Measurements from ENCODE around the gene CLSTN2. TPM values are rescaled to one million over a fixed set of nuclear protein-coding genes. Genes with fewer than 3 reads are reported as not detected.

The CLSTN2 gene
- total and polyA plus RNA-seq, 2 of the 8 experiments (the other 6 are each of a cell fraction or from before 2014, with no cell fraction given): 0.39 to 0.52 TPM

- TF ChIP-seq ATF3 (IDR thresholded peaks at IDR 0.05; ENCODE audit: insufficient read depth, low read depth, low read length) (no peak), RXRA (IDR thresholded peaks at IDR 0.05; ENCODE audit: insufficient read depth, low read depth, low read length) (no peak), SP2 (IDR thresholded peaks at IDR 0.05; ENCODE audit: low read length) (no peak), BCL11A (IDR thresholded peaks at IDR 0.05; ENCODE audit: low read depth in 2 of 2, low read length in 2 of 2) (no peak), POU5F1 (IDR thresholded peaks at IDR 0.05; ENCODE audit: low read depth, low read length) (no peak), CEBPB (IDR thresholded peaks at IDR 0.05; ENCODE audit: low read depth, low read length) (no peak), CHD2 (IDR thresholded peaks at IDR 0.05; ENCODE audit: low read length) (no peak)
Measured at GRCh38 chr3:140268103-140268502, 333.1 kb downstream of the CLSTN2 start (continued).

Measured in H1 (cell line).